Upper lobe of left lung (tissue), 6 donors: ENCODE results near the gene ERF. TPM values are rescaled to one million over a fixed set of nuclear protein-coding genes. Genes with fewer than 3 reads are reported as not detected.
A peak's percentile ranks its signal among the peaks of the same experiment; 100 is the strongest.

ENCODE experiments used
- ATAC-seq, 2 donors: fragments of 200-7000 bp; cut with Tn5 transposase; one replicate each; pipeline ENCODE4 v1.9.1; 2022; ENCODE audit warnings: mild to moderate bottlenecking in 2 of 2, moderate library complexity in 2 of 2; ENCODE audit not compliant: low FRiP score in 2 of 2
- DNase-seq, 2 donors: peaks; one replicate each; pipeline ENCODE4 v3.0.0-alpha.2; 2019 to 2020
- H3K27ac ChIP-seq, 4 donors: fragments of 200-600 bp; sonication (generic); one replicate each; pipeline ENCODE4 v1.5.1; 2016 to 2019
- H3K27me3 ChIP-seq, 4 donors: fragments of 200-600 bp; sonication (generic); one replicate each; pipeline ENCODE4 v1.5.1; 2017 to 2019
- H3K36me3 ChIP-seq, 4 donors: fragments of 200-600 bp; sonication (generic); one replicate each; pipeline ENCODE4 v1.5.1; 2016 to 2019
- H3K4me1 ChIP-seq, 4 donors: fragments of 200-600 bp; sonication (generic); one replicate each; pipeline ENCODE4 v1.5.1; 2018 to 2019
- H3K4me3 ChIP-seq, 4 donors: fragments of 200-600 bp; sonication (generic); one replicate each; pipeline ENCODE4 v1.5.1; 2017 to 2019; ENCODE audit warnings: mild to moderate bottlenecking in 2 of 4, moderate library complexity in 1 of 4
- H3K9me3 ChIP-seq, 4 donors: fragments of 200-600 bp; sonication (generic); one replicate each; pipeline ENCODE4 v1.5.1; 2018 to 2019
- CTCF ChIP-seq, 6 experiments: fragments of 450-650 bp in 4 of 6; fragments of 200-600 bp in 2 of 6; sonication (generic) in 2 of 6; IDR thresholded peaks; one replicate each; pipeline ENCODE4 v1.5.1; 2016 to 2019; ENCODE audit warnings: antibody characterized with exemption in 6 of 6
- EP300 ChIP-seq, 4 donors: sonication (generic); formaldehyde crosslinking; IDR thresholded peaks; one replicate each; pipeline ENCODE4 v1.5.1; 2017; ENCODE audit warnings: antibody characterized with exemption in 4 of 4, control low read depth in 2 of 4
- POLR2A ChIP-seq, 4 donors: fragments of 450-650 bp; IDR thresholded peaks; one replicate each; pipeline ENCODE4 v1.5.1; 2016 to 2017; ENCODE audit warnings: antibody characterized with exemption in 4 of 4, mild to moderate bottlenecking in 2 of 4
- POLR2AphosphoS5 ChIP-seq, 2 donors: sonication (generic); formaldehyde crosslinking; IDR thresholded peaks; one replicate each; pipeline ENCODE4 v1.5.1; 2017; ENCODE audit warnings: antibody characterized with exemption in 2 of 2
- WGBS, 2 donors: methylation state at CpG; one replicate each; pipeline ENCODE4 v1.1.5; 2017 to 2018; 5-methylcytosine and 5-hydroxymethylcytosine counted together
- total RNA-seq, 6 donors: library from RNA; depleted of rRNA in 4 of 6; stranded (reverse); fragments of >200 nt in 4 of 6; gene quantifications; one replicate each; pipeline versions ENCODE4 v1.1.0 to v1.2.1, GENCODE V29; 2016 to 2021
- donor health status: DM: no; HTN: no; CAD: no; lungs with moderate emphysema.
- donor health status: DM: no; HTN: yes; CAD: no; lungs with severe emphysema.

Gene ERF
- total RNA-seq, 6 donors from 2014 or later = 13.6 to 59.4 (median 32.5) TPM

GRCh38 chr19:42249149-42249750 lies 5.7 kb downstream of the ERF start:
- Histone ChIP-seq H3K9me3 (no peaks in the 10 kb centered on the region), H3K27me3 (no peaks in the 10 kb centered on the region), H3K27ac (peak overlapping the region in 3 of 4 donors; percentile 98 to 100 (median 100)), H3K4me3 (no peak overlapping the region), H3K4me1 (peaks cover 36 to 70% (median 60%) of the 10 kb centered on the region in 4 donors), H3K36me3 (peaks cover 0 to 27% (median 19%) of the 10 kb centered on the region in 4 donors)
- TF ChIP-seq POLR2A (IDR thresholded peaks at IDR 0.05) (no peak), POLR2AphosphoS5 (IDR thresholded peaks at IDR 0.05) (no peak), CTCF (IDR thresholded peaks at IDR 0.05) (no peak), EP300 (IDR thresholded peaks at IDR 0.05) (no peak)
- no peak for ATAC-seq
- 84 to 86% methylated on average over 25 to 36 of the region's 36 CpGs for WGBS, 2 donors
- peak in 1 of 2 donors; percentile 82 for DNase-seq

- no peak for TF ChIP-seq CTCF (IDR thresholded peaks at IDR 0.05)
- TF ChIP-seq POLR2A (IDR thresholded peaks at IDR 0.05) = no peak
- TF ChIP-seq EP300 (IDR thresholded peaks at IDR 0.05) = no peak
- no peak for TF ChIP-seq POLR2AphosphoS5 (IDR thresholded peaks at IDR 0.05)
- peak overlapping the region in 2 of 4 donors; percentile 98 to 100 for H3K27ac ChIP-seq
- H3K27me3 ChIP-seq = no peaks in the 10 kb centered on the region
- no peaks in the 10 kb centered on the region for H3K9me3 ChIP-seq
- 89% methylated on average over 33 to 41 of the region's 41 CpGs for WGBS, 2 donors
- ATAC-seq (no peak), DNase-seq (peak in 1 of 2 donors; percentile 85)
- peaks cover 42 to 77% (median 67%) of the 10 kb centered on the region in 4 donors for H3K4me1 ChIP-seq
- H3K4me3 ChIP-seq = no peak overlapping the region
- peaks cover 0 to 27% (median 19%) of the 10 kb centered on the region in 4 donors for H3K36me3 ChIP-seq
Observed at GRCh38 chr19:42248270-42249148, 6.4 kb downstream of the ERF start.

GRCh38 chr19:42247640-42248199 lies 7.2 kb downstream of the ERF start:
- Histone ChIP-seq H3K4me3 (no peak overlapping the region), H3K9me3 (no peaks in the 10 kb centered on the region), H3K27ac (peak overlapping the region in 2 of 4 donors; percentile 34 to 66), H3K27me3 (no peaks in the 10 kb centered on the region), H3K36me3 (peaks cover 0 to 27% (median 19%) of the 10 kb centered on the region in 4 donors), H3K4me1 (peaks cover 41 to 75% (median 65%) of the 10 kb centered on the region in 4 donors)
- 90 to 98% methylated on average over 2 to 5 of the region's 6 CpGs for WGBS, 2 donors
- DNase-seq (no peak), ATAC-seq (no peak)
- no peak for TF ChIP-seq POLR2AphosphoS5 (IDR thresholded peaks at IDR 0.05)
- TF ChIP-seq POLR2A (IDR thresholded peaks at IDR 0.05) = no peak
- TF ChIP-seq CTCF (IDR thresholded peaks at IDR 0.05) = no peak
- no peak for TF ChIP-seq EP300 (IDR thresholded peaks at IDR 0.05)

GRCh38 chr19:42246922-42247639 lies 7.8 kb downstream of the ERF start:
- WGBS, 2 donors = 72 to 88% methylated on average over 7 of the region's 7 CpGs
- Histone ChIP-seq H3K4me3 (no peak overlapping the region), H3K4me1 (peaks cover 34 to 68% (median 58%) of the 10 kb centered on the region in 4 donors), H3K9me3 (no peaks in the 10 kb centered on the region), H3K36me3 (peaks cover 0 to 27% (median 19%) of the 10 kb centered on the region in 4 donors), H3K27ac (peak overlapping the region in 3 of 4 donors; percentile 34 to 66 (median 43)), H3K27me3 (no peaks in the 10 kb centered on the region)
- no peak for TF ChIP-seq POLR2A (IDR thresholded peaks at IDR 0.05)
- TF ChIP-seq CTCF (IDR thresholded peaks at IDR 0.05) = no peak
- no peak for TF ChIP-seq POLR2AphosphoS5 (IDR thresholded peaks at IDR 0.05)
- TF ChIP-seq EP300 (IDR thresholded peaks at IDR 0.05) = no peak
- ATAC-seq (no peak), DNase-seq (no peak)
